Embryonic facial prominence (tissue), 1 donor: ENCODE measurements around the gene GNPTAB.

Source experiments
- DNase-seq: peaks from one replicate; pipeline ENCODE4 v3.0.0-alpha.2; 2016; ENCODE audit errors: extremely low spot score

The GNPTAB gene

GRCh38 chr12:101696251-101697196 lies 134.2 kb downstream of the GNPTAB start:
- DNase-seq, result no peak

DNA sequence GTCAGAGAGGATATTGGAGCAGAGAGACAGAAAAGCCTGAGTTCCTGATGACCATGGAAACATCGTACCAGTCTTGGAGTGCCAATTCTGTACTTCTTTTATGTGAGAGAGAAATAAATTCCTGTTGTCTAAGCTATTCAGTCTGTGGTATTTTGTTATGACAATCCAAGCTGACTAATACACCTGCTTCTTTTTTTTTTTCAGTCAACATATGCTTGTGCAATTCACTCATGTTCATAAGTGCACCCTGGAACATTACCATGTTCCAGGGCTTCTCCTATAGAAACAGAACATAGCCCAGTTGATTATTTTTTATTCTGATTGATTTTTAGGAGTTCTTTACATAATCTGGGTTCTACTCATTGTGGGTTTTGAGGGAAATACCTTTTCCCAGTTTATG lies 135.1 kb downstream of the GNPTAB start:
- no peak for DNase-seq
